HepG2 (cell line): Measurements from ENCODE around the gene FBXW8. TPM values are rescaled to one million over a fixed set of nuclear protein-coding genes. Genes with fewer than 3 reads are reported as not detected.
A peak's percentile ranks its signal among the peaks of the same experiment; 100 is the strongest.

Source experiments
- JDP2 ChIP-seq: sonication (generic); formaldehyde crosslinking; IDR thresholded peaks from 2 replicates; pipeline ENCODE4 v1.8.1; 2022; ENCODE audit warnings: missing genetic modification reagents, borderline replicate concordance
- PHF8 ChIP-seq: sonication (generic); formaldehyde crosslinking; IDR thresholded peaks from 2 replicates; pipeline ENCODE4 v1.5.0; 2020; ENCODE audit warnings: missing genetic modification reagents
- ZBTB8A ChIP-seq: sonication (generic); formaldehyde crosslinking; IDR thresholded peaks from 2 replicates; pipeline ENCODE4 v1.4.0; 2020; ENCODE audit warnings: mild to moderate bottlenecking, low read depth, missing genetic modification reagents, borderline replicate concordance
- ZNF318 ChIP-seq: sonication (generic); formaldehyde crosslinking; IDR thresholded peaks from 2 replicates; pipeline ENCODE4 v1.4.0; 2020; ENCODE audit warnings: mild to moderate bottlenecking, missing genetic modification reagents
- ZNF556 ChIP-seq: sonication (generic); formaldehyde crosslinking; IDR thresholded peaks from 2 replicates; pipeline ENCODE4 v1.4.0; 2020; ENCODE audit warnings: mild to moderate bottlenecking, missing genetic modification reagents, borderline replicate concordance
- ZNF580 ChIP-seq: IDR thresholded peaks from 2 replicates; pipeline ENCODE4 v1.6.1; 2016; ENCODE audit warnings: low read depth, borderline replicate concordance
- ZNF646 ChIP-seq: sonication (generic); formaldehyde crosslinking; IDR thresholded peaks from 2 replicates; pipeline ENCODE4 v1.9.0; 2021; ENCODE audit warnings: mild to moderate bottlenecking, missing genetic modification reagents
- polyA plus RNA-seq, 8 experiments: library from polyadenylated mRNA; depleted of rRNA in 3 of 8; stranded (reverse) in 7 of 8; unstranded in 1 of 8; fragments of >200 nt; fragmentation: Illumina TruSeq in 4 of 8; extraction: Trizol in 4 of 8; gene quantifications; 2 replicates each; pipeline versions ENCODE4 v1.2.1 to v1.2.3, GENCODE V29; 2011 to 2016; ENCODE audit warnings: low read depth in 4 of 8, missing spikeins in 1 of 8, mixed read lengths in 1 of 8; ENCODE audit not compliant: insufficient read depth in 1 of 8
- total RNA-seq, 5 experiments: library from RNA; depleted of rRNA; stranded (reverse); fragments of >200 nt; fragmentation: Illumina TruSeq; extraction: Trizol; gene quantifications; 2 replicates each; pipeline ENCODE4 v1.2.3, GENCODE V29; 2016; ENCODE audit warnings: low read depth in 1 of 5

FBXW8 gene
- total and polyA plus RNA-seq, 2 of the 13 experiments (the other 11 are each of a cell fraction or from before 2014, with no cell fraction given) = 5.1 to 5.9 TPM

GRCh38 chr12:117048585-117048904 is 137.8 kb downstream of the FBXW8 start (continued):
- TF ChIP-seq ZNF318 (CRISPR knock-in tag) (no peak; the same call in 1 of the 2 replicates), ZBTB8A (CRISPR knock-in tag) (no peak), ZNF556 (0 out of 2 replicates have a peak, but pooled peaks have one; percentile 9), ZNF646 (CRISPR knock-in tag) (no peak), JDP2 (CRISPR knock-in tag) (no peak), ZNF580 (CRISPR knock-in tag) (no peak; the same call in none of the 2 replicates), PHF8 (CRISPR knock-in tag) (no peak)
